T-helper 17 cell (primary cell): ENCODE results near the gene ELF2. TPM values are rescaled to one million over a fixed set of nuclear protein-coding genes. Genes with fewer than 3 reads are reported as not detected.
"Not testable (repeated sequence)": the region's sequence is repeated elsewhere in the genome, so short reads cannot be mapped to it uniquely, and the experiment has no call there.

Experiments
- ATAC-seq: fragments of 150-1000 bp; cut with Tn5 transposase; 2 replicates; pipeline ENCODE4 v1.10.0; 2021; ENCODE audit warnings: mild to moderate bottlenecking, moderate library complexity
- DNase-seq, 3 donors: peaks; one replicate each; pipeline versions ENCODE4 v3.0.0 to v3.0.0-alpha.2; 2020 to 2021
- H3K9me3 ChIP-seq: one replicate; pipeline ENCODE4 v1.7.0; 2013; ENCODE audit warnings: low read length, mild to moderate bottlenecking; ENCODE audit not compliant: control insufficient read depth, poor library complexity, severe bottlenecking
- H3K27ac Mint-ChIP-seq: one replicate; pipeline ENCODE4 v1.8.0; 2022; ENCODE audit warnings: mild to moderate bottlenecking, moderate library complexity, mixed read lengths
- H3K27me3 Mint-ChIP-seq: one replicate; pipeline ENCODE4 v1.8.0; 2022; ENCODE audit warnings: mixed read lengths
- H3K36me3 Mint-ChIP-seq: one replicate; pipeline ENCODE4 v1.8.0; 2022; ENCODE audit warnings: low read depth, mixed read lengths
- H3K4me1 Mint-ChIP-seq: one replicate; pipeline ENCODE4 v1.8.0; 2022; ENCODE audit warnings: mild to moderate bottlenecking, mixed read lengths
- H3K4me3 Mint-ChIP-seq: one replicate; pipeline ENCODE4 v1.8.0; 2022; ENCODE audit warnings: mild to moderate bottlenecking, moderate library complexity, mixed read lengths
- total RNA-seq, 4 donors: library from RNA in 2 of 4; stranded (reverse) in 2 of 4; gene quantifications; one replicate each; pipeline ENCODE4 v1.2.3 and lab custom pipeline; 2022 to 2026

Gene ELF2
- total RNA-seq, 2 donors from 2014 or later, result 59.8 to 80.6 TPM

DNA sequence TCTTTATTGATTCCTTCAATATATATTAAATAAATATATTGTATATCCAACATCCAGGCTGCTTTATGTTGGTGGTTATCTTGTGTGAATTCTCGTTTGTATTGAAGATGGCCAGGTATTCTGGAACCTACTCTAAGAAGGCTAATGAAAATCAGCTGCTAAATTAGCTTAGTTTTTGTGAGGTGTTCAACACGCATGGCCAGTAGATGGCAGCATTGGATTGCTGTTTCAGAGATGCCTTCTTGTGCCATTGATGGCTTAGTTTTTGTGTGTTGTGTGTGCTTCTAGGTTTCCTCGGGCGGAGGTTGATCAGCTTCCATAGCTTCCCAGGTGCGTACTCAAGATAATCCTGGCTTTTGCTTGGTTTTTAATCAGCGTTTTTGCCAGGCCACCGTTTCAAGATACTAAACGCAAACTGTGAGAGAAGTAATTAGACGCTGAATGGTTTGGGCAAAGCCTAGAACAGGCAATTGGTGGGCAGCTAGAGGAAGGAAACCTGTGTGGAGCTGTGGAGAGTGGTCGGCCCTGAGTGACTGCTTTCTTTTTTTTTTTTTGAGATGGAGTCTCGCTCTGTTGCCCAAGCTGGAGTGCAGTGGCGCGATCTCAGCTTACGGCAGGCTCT lies 146.3 kb downstream of the ELF2 start:
- H3K4me3 Mint-ChIP-seq, result no peak overlapping the region
- peak; percentile 81 for ATAC-seq
- peak overlapping the region; percentile 62 for H3K27ac Mint-ChIP-seq
- H3K27me3 Mint-ChIP-seq, result no peaks in the 10 kb centered on the region
- peak; percentile 49 to 61 (median 53) for DNase-seq
- peaks cover 3% of the 10 kb centered on the region for H3K36me3 Mint-ChIP-seq
- H3K4me1 Mint-ChIP-seq, result peaks cover 11% of the 10 kb centered on the region
- H3K9me3 ChIP-seq, result no peaks in the 10 kb centered on the region

DNA sequence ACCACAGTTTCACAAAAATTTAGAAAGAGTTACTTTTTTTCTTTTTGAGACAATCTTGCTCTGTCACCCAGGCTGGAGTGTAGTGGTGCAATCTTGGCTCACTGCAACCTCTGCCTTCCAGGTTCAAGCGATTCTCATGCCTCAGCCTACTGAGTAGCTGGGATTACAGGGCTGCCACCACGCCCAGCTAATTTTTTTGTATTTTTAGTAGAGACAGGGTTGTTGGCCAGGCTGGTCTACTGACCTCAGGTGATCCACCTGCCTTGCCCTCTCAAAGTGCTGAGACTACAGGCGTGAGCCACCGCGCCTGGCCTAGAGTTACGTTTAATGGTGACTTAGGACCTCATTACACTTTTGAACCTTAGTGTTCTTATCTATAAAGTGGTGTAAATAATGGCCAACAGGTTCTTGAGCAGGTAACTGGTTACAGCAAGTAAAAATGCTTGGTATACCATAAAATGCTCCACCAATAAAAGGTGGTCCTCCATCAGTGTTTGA lies 147.1 kb downstream of the ELF2 start:
- H3K27ac Mint-ChIP-seq, H3K36me3 Mint-ChIP-seq, H3K27me3 Mint-ChIP-seq, H3K4me3 Mint-ChIP-seq, DNase-seq, H3K9me3 ChIP-seq, ATAC-seq: not testable (repeated sequence)
- H3K4me1 Mint-ChIP-seq, result peaks cover 11% of the 10 kb centered on the region

DNA sequence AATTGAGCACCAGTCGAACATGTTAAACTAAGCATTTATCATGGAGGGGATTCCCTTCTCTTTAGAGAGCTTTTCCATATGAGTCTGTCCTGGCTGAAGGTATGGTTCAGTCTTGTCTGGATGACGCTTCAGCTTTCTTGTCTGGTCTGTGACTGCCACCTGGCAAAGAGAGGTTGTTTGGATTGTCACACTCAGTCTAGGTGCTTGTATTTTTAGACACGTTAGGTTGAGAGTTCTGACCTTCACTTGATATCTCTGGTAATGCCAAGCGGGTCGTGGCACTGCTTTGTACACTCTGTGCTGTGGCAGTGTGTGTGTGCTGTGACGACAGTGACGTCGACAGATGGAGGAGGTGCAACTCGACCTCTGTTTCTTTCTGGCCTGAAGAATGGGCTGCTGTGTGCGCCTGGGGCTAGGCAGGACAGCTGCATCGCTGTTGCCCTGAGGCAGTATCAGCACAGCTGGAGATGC lies 148.8 kb downstream of the ELF2 start:
- no peaks in the 10 kb centered on the region for H3K9me3 ChIP-seq
- no peaks in the 10 kb centered on the region for H3K27me3 Mint-ChIP-seq
- DNase-seq (no peak), ATAC-seq (no peak)
- no peak overlapping the region for H3K4me3 Mint-ChIP-seq
- H3K27ac Mint-ChIP-seq, result no peak overlapping the region
- H3K36me3 Mint-ChIP-seq, result no peaks in the 10 kb centered on the region
- H3K4me1 Mint-ChIP-seq, result peaks cover 10% of the 10 kb centered on the region

DNA sequence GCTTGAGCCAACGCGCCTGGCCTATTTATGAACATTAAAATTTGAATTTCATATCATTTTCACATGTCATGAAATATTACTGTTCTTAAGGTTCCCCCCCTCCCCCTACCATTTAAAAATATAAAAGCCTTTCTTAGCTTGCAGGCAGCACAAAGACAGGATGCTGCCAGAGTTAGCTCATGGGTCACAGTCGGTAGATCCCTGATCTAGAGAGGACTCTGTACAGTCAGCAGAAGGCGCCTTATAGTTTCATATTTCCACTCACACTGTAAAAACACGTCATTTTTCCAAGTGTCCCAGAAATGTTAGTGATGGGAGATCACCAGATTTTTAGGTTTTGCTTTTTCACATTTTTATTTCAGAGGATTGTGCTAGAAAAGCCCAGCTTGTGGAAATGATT lies 149.2 kb downstream of the ELF2 start:
- no peaks in the 10 kb centered on the region for H3K36me3 Mint-ChIP-seq
- H3K4me3 Mint-ChIP-seq, result no peak overlapping the region
- ATAC-seq (no peak), DNase-seq (no peak)
- no peaks in the 10 kb centered on the region for H3K27me3 Mint-ChIP-seq
- H3K27ac Mint-ChIP-seq, result no peak overlapping the region
- peaks cover 10% of the 10 kb centered on the region for H3K4me1 Mint-ChIP-seq
- H3K9me3 ChIP-seq, result no peaks in the 10 kb centered on the region

DNA sequence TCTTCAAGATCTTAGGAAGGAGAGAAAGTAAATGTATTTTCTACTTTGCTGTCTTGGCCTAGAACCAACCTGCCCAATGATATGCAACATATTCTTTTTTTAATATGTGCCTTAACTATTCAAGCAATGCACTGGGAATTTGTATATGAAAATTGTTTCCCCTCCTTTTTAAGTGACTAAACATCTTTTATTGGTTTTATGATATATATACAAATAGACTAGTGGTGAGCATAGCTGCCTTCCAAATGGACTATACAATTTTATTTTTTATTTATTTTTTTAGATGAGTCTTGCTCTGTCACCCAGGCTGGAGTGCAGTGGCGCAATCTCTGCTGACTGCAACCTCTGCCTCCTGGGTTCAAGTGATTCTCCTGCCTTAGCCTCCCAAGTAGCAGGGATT lies 151.2 kb downstream of the ELF2 start:
- H3K4me1 Mint-ChIP-seq, result peaks cover 8% of the 10 kb centered on the region
- DNase-seq (no peak), ATAC-seq (no peak)
- no peaks in the 10 kb centered on the region for H3K36me3 Mint-ChIP-seq
- H3K27ac Mint-ChIP-seq, result no peak overlapping the region
- no peak overlapping the region for H3K4me3 Mint-ChIP-seq
- H3K9me3 ChIP-seq, result no peaks in the 10 kb centered on the region
- no peaks in the 10 kb centered on the region for H3K27me3 Mint-ChIP-seq

DNA sequence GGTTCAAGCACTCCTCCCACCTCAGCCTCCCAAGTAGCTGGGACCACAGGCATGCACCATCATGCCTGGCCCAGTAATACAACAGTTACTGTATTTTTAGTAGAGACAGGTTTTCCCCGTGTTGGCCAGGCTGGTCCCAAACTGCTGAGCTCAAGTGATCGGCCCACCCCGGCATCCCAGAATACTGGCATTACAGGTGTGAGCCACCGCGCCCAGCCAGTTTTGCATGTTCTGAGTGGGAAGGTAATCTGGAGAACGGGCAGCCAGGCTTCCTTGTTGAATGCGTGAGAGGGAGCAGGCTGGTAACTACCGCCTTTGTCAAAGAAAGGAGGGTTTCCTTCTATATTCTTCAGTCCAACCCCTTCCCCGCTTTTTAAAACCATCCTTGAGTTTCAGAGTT lies 152.3 kb downstream of the ELF2 start:
- H3K27me3 Mint-ChIP-seq, result no peaks in the 10 kb centered on the region
- H3K4me3 Mint-ChIP-seq, result no peak overlapping the region
- H3K4me1 Mint-ChIP-seq, result peaks cover 5% of the 10 kb centered on the region
- H3K27ac Mint-ChIP-seq, result peak overlapping the region; percentile 59
- ATAC-seq (no peak), DNase-seq (no peak)
- H3K9me3 ChIP-seq, result no peaks in the 10 kb centered on the region
- no peaks in the 10 kb centered on the region for H3K36me3 Mint-ChIP-seq

DNA sequence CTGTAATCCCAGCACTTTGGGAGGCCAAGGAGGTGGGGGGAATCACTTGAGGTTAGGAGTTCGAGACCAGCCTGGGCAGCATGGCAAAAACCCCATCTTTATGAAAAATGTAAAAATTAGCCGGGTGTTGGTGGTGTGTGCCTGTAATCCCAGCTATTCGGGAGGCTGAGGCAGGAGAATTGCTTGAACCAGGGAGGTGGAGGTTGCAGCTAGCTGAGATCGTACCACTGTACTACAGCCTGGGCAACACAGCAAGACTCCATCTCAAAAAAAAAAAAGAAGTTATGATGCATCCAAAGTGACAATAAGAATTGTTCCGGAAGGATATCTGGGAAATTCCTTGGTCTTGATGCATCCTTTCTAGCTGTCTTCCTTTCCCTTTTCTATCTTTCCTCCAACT lies 154.2 kb downstream of the ELF2 start:
- Mint-ChIP-seq H3K4me3 (peak overlapping the region; percentile 9), H3K27me3 (no peaks in the 10 kb centered on the region), H3K36me3 (no peaks in the 10 kb centered on the region), H3K27ac (no peak overlapping the region), H3K4me1 (peaks cover 12% of the 10 kb centered on the region)
- no peak for ATAC-seq
- no peak for DNase-seq
- no peaks in the 10 kb centered on the region for H3K9me3 ChIP-seq

DNA sequence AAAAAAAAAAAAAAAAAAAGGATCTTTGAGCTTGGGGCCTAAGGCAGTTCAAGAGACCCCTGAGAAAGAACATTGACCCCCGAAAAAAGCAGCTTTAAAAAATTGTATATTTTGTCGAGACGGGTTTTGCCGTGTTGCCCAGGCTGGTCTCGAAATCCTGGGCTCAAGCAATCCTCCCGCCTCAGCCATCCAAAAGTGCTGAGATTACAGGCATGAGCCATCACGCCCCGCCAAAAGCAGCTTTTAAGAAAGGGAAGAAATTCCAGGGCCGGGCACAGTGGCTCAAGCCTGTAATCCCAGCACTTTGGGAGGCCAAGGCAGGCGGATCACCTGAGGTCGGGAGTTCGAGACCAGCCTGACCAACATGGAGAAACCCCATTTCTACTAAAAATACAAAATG lies 155.9 kb downstream of the ELF2 start:
- DNase-seq, H3K9me3 ChIP-seq, ATAC-seq, H3K27me3 Mint-ChIP-seq, H3K4me3 Mint-ChIP-seq, H3K27ac Mint-ChIP-seq, H3K36me3 Mint-ChIP-seq: not testable (repeated sequence)
- H3K4me1 Mint-ChIP-seq, result peaks cover 15% of the 10 kb centered on the region

DNA sequence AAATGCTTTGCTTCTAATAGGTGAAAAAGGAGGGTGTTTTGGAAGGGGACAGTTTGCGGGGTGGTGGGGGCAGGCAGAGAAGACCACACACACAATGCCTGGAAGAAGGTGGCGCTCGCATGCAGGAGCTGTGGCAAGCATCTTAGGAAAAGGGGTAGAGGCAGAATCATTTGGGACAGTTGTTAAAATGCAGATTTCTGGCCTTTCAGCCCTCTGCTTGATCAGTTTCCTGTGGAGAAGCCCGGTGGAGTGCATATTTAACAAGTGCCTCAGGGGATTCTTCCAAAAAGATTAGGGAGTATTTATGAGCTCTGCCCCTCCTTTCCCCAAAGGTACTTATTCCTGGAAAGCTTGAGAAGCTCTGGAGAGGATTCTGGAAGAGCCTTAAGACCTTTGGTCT lies 156.6 kb downstream of the ELF2 start:
- Mint-ChIP-seq H3K4me1 (peaks cover 15% of the 10 kb centered on the region), H3K27ac (no peak overlapping the region), H3K36me3 (no peaks in the 10 kb centered on the region), H3K27me3 (no peaks in the 10 kb centered on the region), H3K4me3 (no peak overlapping the region)
- no peaks in the 10 kb centered on the region for H3K9me3 ChIP-seq
- DNase-seq, result no peak
- no peak for ATAC-seq

DNA sequence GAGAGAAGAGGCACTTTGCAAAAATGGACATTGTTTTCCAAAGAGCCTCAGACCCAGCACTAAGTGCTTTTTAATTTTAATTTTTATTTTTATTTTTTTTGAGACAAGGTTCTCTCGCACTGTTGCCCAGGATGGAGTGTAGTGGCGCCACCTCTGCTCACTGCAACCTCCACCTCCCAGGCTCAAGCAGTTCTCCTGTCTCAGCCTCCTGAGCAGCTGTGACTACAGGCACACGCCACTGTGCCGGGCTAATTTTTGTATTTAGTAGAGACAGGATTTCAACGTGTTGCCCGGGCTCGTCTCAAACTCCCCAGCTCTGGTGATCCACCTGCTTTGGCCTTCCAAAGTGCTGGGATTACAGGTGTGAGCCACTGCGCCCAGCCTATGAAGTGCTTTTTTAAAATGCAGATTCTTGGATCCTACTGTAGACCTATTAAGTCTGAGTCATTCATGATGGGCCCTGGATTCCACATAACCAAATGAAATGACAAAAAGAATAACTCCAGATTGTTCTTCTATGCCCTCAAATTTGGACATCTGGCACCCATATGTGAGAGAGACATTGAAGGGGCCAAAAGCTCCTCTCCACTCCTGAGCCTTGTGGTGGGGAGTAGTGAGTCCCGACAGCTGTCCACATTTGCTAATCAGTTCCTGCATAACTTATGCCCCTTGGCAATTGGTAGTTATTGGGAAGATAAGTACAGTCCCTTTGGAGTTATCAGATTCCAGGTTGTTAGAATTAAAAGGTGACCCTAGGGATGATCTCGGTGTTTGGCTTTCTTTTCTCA lies 157.9 kb downstream of the ELF2 start:
- Mint-ChIP-seq H3K4me3 (no peak overlapping the region), H3K36me3 (no peaks in the 10 kb centered on the region), H3K4me1 (peaks cover 17% of the 10 kb centered on the region), H3K27ac (no peak overlapping the region), H3K27me3 (no peaks in the 10 kb centered on the region)
- H3K9me3 ChIP-seq, result no peaks in the 10 kb centered on the region
- no peak for DNase-seq
- no peak for ATAC-seq

DNA sequence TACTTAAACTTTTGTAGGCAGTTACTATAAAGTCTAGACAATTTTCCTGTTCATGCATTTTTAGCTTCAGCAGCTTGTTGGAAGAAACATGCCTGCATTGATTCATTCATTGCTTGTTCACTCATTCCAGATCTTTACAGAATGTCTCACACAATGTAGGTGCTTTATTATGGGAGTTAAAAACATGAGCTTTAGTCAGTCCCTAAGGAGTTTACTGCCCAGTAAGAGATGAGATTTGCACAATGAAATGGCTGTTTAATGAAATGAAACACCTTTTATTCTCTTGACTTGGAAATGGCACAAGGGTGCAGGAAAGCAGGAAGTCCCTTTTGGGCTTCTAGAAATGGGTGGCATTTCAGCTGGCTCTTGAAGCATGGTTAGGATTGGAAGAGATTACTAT lies 158.5 kb downstream of the ELF2 start:
- ATAC-seq (no peak), DNase-seq (no peak)
- Mint-ChIP-seq H3K4me1 (peaks cover 19% of the 10 kb centered on the region), H3K4me3 (peak overlapping the region; percentile 39), H3K36me3 (no peaks in the 10 kb centered on the region), H3K27me3 (no peaks in the 10 kb centered on the region), H3K27ac (no peak overlapping the region)
- no peaks in the 10 kb centered on the region for H3K9me3 ChIP-seq

DNA sequence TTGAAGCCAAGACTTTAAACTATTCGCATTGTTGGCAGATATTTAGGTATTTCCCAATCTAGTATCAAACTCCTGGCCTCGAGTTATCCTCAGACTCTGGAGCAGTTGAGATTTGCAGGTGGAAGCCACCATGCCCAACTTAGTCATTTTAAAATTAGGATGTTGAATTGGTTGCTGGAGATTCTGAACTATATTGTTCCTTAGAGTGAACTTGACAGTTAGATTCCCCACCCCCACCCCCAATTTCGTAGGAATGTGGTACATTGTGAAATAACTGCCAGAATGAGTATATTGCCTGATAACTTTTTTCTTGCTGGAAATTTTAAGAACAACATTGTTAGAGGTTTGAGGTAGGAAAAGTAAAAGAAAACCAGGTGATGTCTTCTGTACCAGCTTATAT lies 159.2 kb downstream of the ELF2 start:
- H3K4me1 Mint-ChIP-seq, result peaks cover 19% of the 10 kb centered on the region
- no peak overlapping the region for H3K4me3 Mint-ChIP-seq
- peaks cover under 1% of the 10 kb centered on the region for H3K36me3 Mint-ChIP-seq
- no peak overlapping the region for H3K27ac Mint-ChIP-seq
- no peaks in the 10 kb centered on the region for H3K9me3 ChIP-seq
- H3K27me3 Mint-ChIP-seq, result no peaks in the 10 kb centered on the region
- no peak for ATAC-seq
- no peak for DNase-seq

DNA sequence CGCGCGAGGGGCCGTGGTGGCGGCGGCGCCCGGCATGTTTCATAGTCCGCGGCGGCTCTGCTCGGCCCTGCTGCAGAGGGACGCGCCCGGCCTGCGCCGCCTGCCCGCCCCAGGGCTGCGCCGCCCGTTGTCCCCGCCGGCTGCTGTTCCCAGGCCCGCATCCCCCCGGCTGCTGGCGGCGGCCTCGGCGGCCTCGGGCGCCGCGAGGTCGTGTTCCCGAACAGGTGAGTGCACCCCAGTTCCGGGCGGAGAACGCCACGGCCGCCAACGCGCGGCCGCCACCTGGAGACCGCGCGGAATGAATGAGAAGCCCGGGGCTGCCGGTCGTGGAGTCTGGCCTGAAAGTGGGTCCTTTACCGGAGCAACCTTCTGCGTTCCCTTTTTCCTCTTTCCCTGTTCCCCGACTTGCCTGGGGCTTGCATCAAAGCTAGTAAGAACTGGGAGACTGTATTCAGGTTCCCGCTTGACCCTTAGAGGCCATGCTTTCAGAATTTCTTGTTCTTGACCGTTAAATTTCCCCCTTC lies 161.0 kb downstream of the ELF2 start:
- H3K27me3 Mint-ChIP-seq, result peaks cover 4% of the 10 kb centered on the region
- H3K4me1 Mint-ChIP-seq, result peaks cover 24% of the 10 kb centered on the region
- peak in 2 of 3 donors; percentile 28 to 29 for DNase-seq
- peaks cover 4% of the 10 kb centered on the region for H3K36me3 Mint-ChIP-seq
- H3K9me3 ChIP-seq, result no peaks in the 10 kb centered on the region
- H3K4me3 Mint-ChIP-seq, result peak overlapping the region; percentile 91
- H3K27ac Mint-ChIP-seq, result peak overlapping the region; percentile 100
- ATAC-seq, result peak; percentile 10
